GM12891 (cell line): ENCODE measurements around the gene ADCY1.

Experiments used
- DNase-seq: peaks from one replicate; pipeline ENCODE4 v3.0.0; 2011; ENCODE audit warnings: low spot score; ENCODE audit not compliant: insufficient read length
- FAIRE-seq: peaks from 2 replicates; lab custom pipeline; 2011; peaks lifted over from hg19 to GRCh38; lab: Jason Lieb, UNC
- PAX5 ChIP-seq: IDR thresholded peaks from 2 replicates; pipeline ENCODE4 v1.6.1; 2011; ENCODE audit warnings: low read length, moderate library complexity, mild to moderate bottlenecking; ENCODE audit not compliant: insufficient read depth, severe bottlenecking
- POLR2A ChIP-seq: IDR thresholded peaks from 2 replicates; pipeline ENCODE4 v1.6.1; 2011; ENCODE audit warnings: low read depth, low read length, control low read depth
- POLR2AphosphoS5 ChIP-seq: IDR thresholded peaks from 2 replicates; pipeline ENCODE4 v1.6.1; 2011; ENCODE audit warnings: low read depth, low read length, control low read depth
- POU2F2 ChIP-seq: IDR thresholded peaks from 2 replicates; pipeline ENCODE4 v1.6.1; 2011; ENCODE audit warnings: low read depth, mild to moderate bottlenecking, control low read depth, low read length, moderate library complexity
- SPI1 ChIP-seq: IDR thresholded peaks from 2 replicates; pipeline ENCODE4 v1.6.1; 2011; ENCODE audit warnings: low read depth, low read length, control low read depth
- TAF1 ChIP-seq: IDR thresholded peaks from 2 replicates; pipeline ENCODE4 v1.6.1; 2011; ENCODE audit warnings: low read depth, low read length, control low read depth

The ADCY1 gene

DNA sequence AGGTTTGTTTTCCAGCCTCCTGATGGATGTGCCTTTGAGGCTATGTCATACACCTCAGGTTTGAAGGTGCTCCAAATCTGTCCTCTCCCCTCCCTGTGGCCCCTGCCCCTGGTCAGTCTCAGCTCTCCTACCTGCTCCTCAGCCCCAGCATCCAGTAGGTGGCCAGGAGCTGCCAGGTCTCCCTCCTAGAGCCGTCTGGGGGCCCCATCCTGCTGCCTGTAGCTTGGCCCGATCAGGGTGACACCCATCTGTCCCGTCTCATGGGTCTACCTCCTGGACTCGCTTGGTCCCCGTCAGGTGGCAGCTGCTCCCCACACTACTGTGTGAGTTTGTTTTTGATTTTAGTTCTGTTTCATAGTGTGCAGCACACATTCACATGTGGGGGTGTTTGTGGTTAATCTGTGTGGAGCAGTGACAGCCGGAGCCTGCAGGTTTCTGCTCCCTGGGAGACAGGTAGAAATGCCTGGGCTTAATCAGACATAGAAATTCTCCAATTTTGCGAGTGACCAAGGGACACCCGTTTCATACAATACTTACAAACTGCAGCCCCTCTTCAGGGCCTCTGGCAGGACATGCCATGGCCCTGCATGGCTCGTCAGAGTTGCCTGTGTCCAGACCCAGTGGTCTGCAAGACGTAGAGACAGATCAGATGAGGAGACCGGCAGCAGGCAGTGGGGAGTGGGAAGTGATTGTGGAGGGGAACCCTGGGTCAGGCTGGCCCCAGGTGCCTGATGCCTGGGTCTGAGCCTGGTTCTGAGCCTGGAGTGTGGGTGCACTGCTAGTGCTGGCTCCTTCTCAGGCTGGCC, 17.1 kb downstream of the ADCY1 start:
- TF ChIP-seq POU2F2: no peak
- no peak for DNase-seq
- no peak for FAIRE-seq

DNA sequence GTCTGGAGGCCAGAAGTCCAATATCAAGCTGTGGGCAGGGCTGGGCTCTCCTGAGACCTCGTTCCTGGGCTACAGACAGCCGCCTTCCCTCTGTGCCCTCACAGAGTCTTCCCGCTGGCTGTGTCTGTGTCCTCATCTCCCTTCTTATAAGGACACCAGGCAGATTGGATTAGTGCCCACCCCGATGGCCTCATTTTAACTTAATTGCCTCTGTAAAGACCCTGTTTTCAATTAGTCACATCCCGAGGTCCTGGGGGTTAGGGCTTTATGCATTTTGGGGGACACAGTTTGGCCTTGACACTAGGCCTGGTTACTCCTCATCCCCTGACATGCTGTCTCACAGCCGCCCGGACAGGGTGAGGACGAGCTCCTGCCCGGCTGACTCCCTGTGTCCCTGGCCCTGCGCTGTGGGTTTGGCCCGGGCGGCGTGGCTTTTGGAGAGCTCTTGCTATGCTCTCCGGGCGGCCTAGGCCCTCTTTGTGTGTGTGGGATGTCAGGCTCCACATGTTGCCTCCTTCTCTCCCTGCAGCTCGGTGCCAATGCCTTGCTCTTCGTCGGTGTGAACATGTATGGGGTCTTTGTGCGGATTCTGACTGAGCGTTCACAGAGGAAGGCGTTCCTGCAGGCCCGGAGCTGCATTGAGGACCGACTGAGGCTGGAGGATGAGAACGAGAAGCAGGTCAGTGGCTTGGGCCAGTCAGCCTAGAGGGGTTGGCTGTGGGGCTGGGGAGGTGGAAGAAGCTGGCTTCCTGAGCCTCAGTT, 18.2 kb downstream of the ADCY1 start:
- FAIRE-seq (no peak), DNase-seq (no peak)
- TF ChIP-seq SPI1 (no peak), POU2F2 (no peak), POLR2AphosphoS5 (no peak), TAF1 (no peak), PAX5 (no peak), POLR2A (no peak)

GRCh38 chr7:45593121-45593541, 19.0 kb downstream of the ADCY1 start:
- FAIRE-seq (no peak), DNase-seq (no peak)
- TF ChIP-seq POLR2A (no peak), POU2F2 (no peak), POLR2AphosphoS5 (no peak), PAX5 (no peak), SPI1 (no peak), TAF1 (no peak)

- no peak for FAIRE-seq
- TF ChIP-seq POLR2A (no peak), TAF1 (no peak), PAX5 (no peak), POLR2AphosphoS5 (no peak), POU2F2 (no peak), SPI1 (no peak)
- DNase-seq: no peak
Measured at GRCh38 chr7:45593877-45594276, 19.7 kb downstream of the ADCY1 start.

GRCh38 chr7:45594745-45595535, 20.8 kb downstream of the ADCY1 start:
- TF ChIP-seq TAF1 (no peak), POLR2A (no peak), POLR2AphosphoS5 (no peak), POU2F2 (no peak), PAX5 (no peak), SPI1 (no peak)
- DNase-seq: no peak

DNA sequence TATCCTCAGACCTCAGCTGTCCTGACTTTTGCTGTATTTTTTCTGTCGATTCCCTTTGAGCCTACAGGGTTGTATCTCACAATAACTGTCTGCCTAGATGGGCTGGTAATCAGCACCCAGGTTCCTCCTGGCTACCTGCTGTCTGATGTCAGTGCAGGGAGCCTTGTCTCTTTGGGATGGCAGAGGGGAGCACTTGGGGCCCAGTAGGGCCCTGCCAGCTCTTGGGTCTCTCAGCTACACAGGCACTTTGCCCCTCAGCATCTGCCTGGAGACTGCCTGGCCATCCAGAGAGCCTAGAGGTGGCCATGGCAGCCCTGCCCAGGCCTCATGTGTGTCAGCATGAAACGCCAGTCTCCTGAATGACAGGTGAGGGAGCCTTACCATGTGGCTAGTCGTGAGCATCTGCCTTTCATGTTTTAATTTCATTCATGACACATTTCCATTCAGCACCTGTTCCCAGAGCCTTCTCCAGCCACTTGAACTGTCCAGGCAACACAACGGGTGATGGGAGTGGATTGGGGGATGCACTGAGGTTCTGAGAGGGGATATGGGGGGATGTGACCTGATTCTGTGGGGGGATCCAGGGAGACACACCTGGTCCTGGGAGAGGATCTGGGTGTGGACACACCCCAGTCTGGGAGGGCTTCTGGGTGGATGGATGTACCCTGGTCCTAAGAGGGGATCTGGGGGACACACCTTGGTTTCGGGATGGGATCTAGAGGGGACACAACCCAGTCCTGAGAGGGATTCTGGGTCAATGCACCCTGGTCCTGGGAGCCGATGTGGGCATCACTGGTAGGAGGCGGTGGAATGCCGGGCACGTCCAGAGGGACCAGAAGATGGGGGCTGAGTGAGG, 21.9 kb downstream of the ADCY1 start:
- no peak for DNase-seq
- TF ChIP-seq POU2F2 (no peak), SPI1 (no peak), PAX5 (no peak), POLR2A (no peak)

More at GRCh38 chr7:45594745-45595535, 20.8 kb downstream of the ADCY1 start:
- FAIRE-seq: no peak

DNA sequence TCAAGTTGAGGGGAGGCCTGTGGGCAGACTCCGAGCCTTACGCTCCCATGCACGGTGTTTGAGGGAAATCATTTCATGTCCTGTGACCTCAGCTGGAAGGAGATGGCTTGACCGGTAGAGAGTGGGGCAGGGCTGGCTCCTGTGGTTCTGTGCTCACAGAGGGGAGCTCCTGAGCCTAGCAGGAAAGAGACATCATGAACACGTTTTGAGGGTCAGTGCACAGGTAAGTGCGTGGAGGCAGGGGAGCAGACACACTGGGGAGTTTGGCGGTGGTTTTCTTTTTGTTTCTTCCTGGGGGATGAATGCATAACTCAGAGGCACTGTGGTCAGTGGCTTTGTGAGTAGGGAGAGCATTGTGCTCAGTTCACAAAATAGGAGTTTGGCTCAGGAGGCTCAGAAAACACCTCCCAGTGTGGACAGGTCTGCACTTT, 22.5 kb downstream of the ADCY1 start:
- no peak for TF ChIP-seq TAF1
- TF ChIP-seq SPI1: no peak
- TF ChIP-seq POU2F2: no peak
- no peak for TF ChIP-seq POLR2A
- TF ChIP-seq POLR2AphosphoS5: no peak
- TF ChIP-seq PAX5: no peak

More for the DNA sequence above, 21.9 kb downstream of the ADCY1 start:
- no peak for FAIRE-seq

GRCh38 chr7:45597286-45597984, 23.3 kb downstream of the ADCY1 start:
- DNase-seq (no peak), FAIRE-seq (no peak)
- TF ChIP-seq POU2F2 (no peak), PAX5 (no peak), TAF1 (no peak)

More for the DNA sequence above, 22.5 kb downstream of the ADCY1 start:
- FAIRE-seq: no peak
- DNase-seq: no peak
